HG03139 (cell line): ENCODE measurements around the gene FAM193B.
A peak's percentile ranks its signal among the peaks of the same experiment; 100 is the strongest.
"Not testable (repeated sequence)": the region's sequence is repeated elsewhere in the genome, so short reads cannot be mapped to it uniquely, and the experiment has no call there.

ENCODE experiments used
- ATAC-seq: cut with Tn5 transposase; IDR thresholded peaks from one replicate; pipeline ENCODE4 v1.9.1; 2021; ENCODE audit not compliant: unreplicated experiment

Gene FAM193B

GRCh38 chr5:177578316-177578715, 24.0 kb upstream of the FAM193B start:
- no peak for ATAC-seq

GRCh38 chr5:177576169-177576568, 21.8 kb upstream of the FAM193B start:
- no peak for ATAC-seq

- no peak for ATAC-seq
Measured at GRCh38 chr5:177575488-177575887, 21.1 kb upstream of the FAM193B start.

GRCh38 chr5:177569894-177570293, 15.5 kb upstream of the FAM193B start:
- ATAC-seq, result no peak

GRCh38 chr5:177568326-177568725, 14.0 kb upstream of the FAM193B start:
- no peak for ATAC-seq

- ATAC-seq, result no peak
Measured at GRCh38 chr5:177565046-177565445, 10.7 kb upstream of the FAM193B start.

- ATAC-seq, result not testable (repeated sequence)
Measured at GRCh38 chr5:177559446-177559941, 5.1 kb upstream of the FAM193B start.

GRCh38 chr5:177557796-177558195, 3.4 kb upstream of the FAM193B start:
- ATAC-seq, result no peak

GRCh38 chr5:177557041-177557647, 2.8 kb upstream of the FAM193B start:
- no peak for ATAC-seq

GRCh38 chr5:177555665-177556064, 1.3 kb upstream of the FAM193B start:
- ATAC-seq, result no peak

GRCh38 chr5:177555228-177555627, 865 bp upstream of the FAM193B start:
- ATAC-seq, result no peak

- peak; percentile 44 for ATAC-seq
Measured at GRCh38 chr5:177553671-177554429, 513 bp downstream of the FAM193B start.

- no peak for ATAC-seq
Measured at GRCh38 chr5:177552839-177553455, 1.4 kb downstream of the FAM193B start.

- ATAC-seq, result no peak
Measured at GRCh38 chr5:177550122-177550521, 4.2 kb downstream of the FAM193B start.

GRCh38 chr5:177548495-177548894, 5.9 kb downstream of the FAM193B start:
- no peak for ATAC-seq

- ATAC-seq, result no peak
Measured at GRCh38 chr5:177547736-177548135, 6.6 kb downstream of the FAM193B start.

GRCh38 chr5:177546258-177546741, 8.1 kb downstream of the FAM193B start:
- ATAC-seq, result no peak

- no peak for ATAC-seq
Measured at GRCh38 chr5:177545487-177546257, 8.7 kb downstream of the FAM193B start.

- ATAC-seq, result no peak
Measured at GRCh38 chr5:177542816-177543465, 11.4 kb downstream of the FAM193B start.

GRCh38 chr5:177540438-177540837, 13.9 kb downstream of the FAM193B start:
- no peak for ATAC-seq

GRCh38 chr5:177539411-177539810, 15.0 kb downstream of the FAM193B start:
- no peak for ATAC-seq
